Natural killer cell (primary cell): ENCODE results near the gene RASA1. TPM values are rescaled to one million over a fixed set of nuclear protein-coding genes. Genes with fewer than 3 reads are reported as not detected.

Source experiments
- ATAC-seq, 3 donors: fragments of 150-1000 bp in 2 of 3; fragments of 200-7000 bp in 1 of 3; cut with Tn5 transposase; 1 replicate in 1 of 3; 2 replicates in 2 of 3; pipeline ENCODE4 v1.10.0; 2021; ENCODE audit warnings: mild to moderate bottlenecking in 2 of 3, moderate library complexity in 2 of 3
- DNase-seq, 2 donors: peaks; one replicate each; pipeline versions ENCODE4 v3.0.0 to v3.0.0-alpha.2; 2013 to 2021; ENCODE audit warnings: mixed read lengths in 1 of 2
- H3K27ac ChIP-seq: one replicate; pipeline ENCODE4 v1.5.1; 2013; ENCODE audit warnings: mild to moderate bottlenecking, low read length
- H3K27me3 ChIP-seq: one replicate; pipeline ENCODE4 v1.6.1; 2013; ENCODE audit warnings: low read length; ENCODE audit not compliant: control insufficient read depth, insufficient read depth
- H3K36me3 ChIP-seq: one replicate; pipeline ENCODE4 v1.6.1; 2013; ENCODE audit warnings: low read length; ENCODE audit not compliant: control insufficient read depth, insufficient read depth
- H3K4me1 ChIP-seq: one replicate; pipeline ENCODE4 v1.6.1; 2013; ENCODE audit warnings: low read length; ENCODE audit not compliant: control insufficient read depth, insufficient read depth
- H3K4me3 ChIP-seq: one replicate; pipeline ENCODE4 v1.5.1; 2013; ENCODE audit warnings: low read length
- H3K9me3 ChIP-seq: one replicate; pipeline ENCODE4 v1.6.1; 2013; ENCODE audit warnings: low read length; ENCODE audit not compliant: control insufficient read depth, insufficient read depth
- H3K27ac Mint-ChIP-seq, 2 donors: one replicate each; pipeline ENCODE4 v1.8.0; 2022; ENCODE audit warnings: mild to moderate bottlenecking in 2 of 2, mixed read lengths in 2 of 2, moderate library complexity in 1 of 2
- H3K27me3 Mint-ChIP-seq, 2 donors: one replicate each; pipeline ENCODE4 v1.8.0; 2022; ENCODE audit warnings: low read depth in 2 of 2, mixed read lengths in 2 of 2
- H3K36me3 Mint-ChIP-seq: one replicate; pipeline ENCODE4 v1.8.0; 2022; ENCODE audit warnings: mixed read lengths
- H3K4me1 Mint-ChIP-seq, 2 donors: one replicate each; pipeline ENCODE4 v1.8.0; 2022; ENCODE audit warnings: mixed read lengths in 2 of 2
- H3K4me3 Mint-ChIP-seq: one replicate; pipeline ENCODE4 v1.8.0; 2022; ENCODE audit warnings: mild to moderate bottlenecking, moderate library complexity, mixed read lengths
- H3K9me3 Mint-ChIP-seq, 2 donors: one replicate each; pipeline ENCODE4 v1.8.0; 2022; ENCODE audit warnings: mixed read lengths in 2 of 2
- CTCF ChIP-seq: fragments of 200-600 bp; IDR thresholded peaks from one replicate; pipeline ENCODE4 v1.8.0; 2022; ENCODE audit warnings: antibody characterized with exemption
- WGBS: methylation state at CpG from one replicate; pipeline ENCODE4 v1.1.7; 2013; ENCODE audit warnings: missing lambda C conversion rate; ENCODE audit not compliant: insufficient coverage; 5-methylcytosine and 5-hydroxymethylcytosine counted together
- intact Hi-C: fragments of 100-400 bp; cut with micrococcal nuclease; formaldehyde crosslinking; loops from one replicate; pipeline ENCODE4 v1.14.2; 2022
- total RNA-seq, 4 donors: library from RNA; stranded (reverse); fragments of 120-200 nt in 1 of 4; gene quantifications; one replicate each; pipeline versions ENCODE4 v1.2.3 to v1.2.4, GENCODE V29; 2013 to 2022

Gene RASA1
- total RNA-seq, 3 donors from 2014 or later (not counting 1 experiment from before 2014, with no cell fraction given): 20.3 to 26.5 (median 21.2) TPM

- DNase-seq (no peak), ATAC-seq (no peak)
- Mint-ChIP-seq H3K27me3 (no peaks in the 10 kb centered on the region), H3K9me3 (no peaks in the 10 kb centered on the region), H3K4me3 (no peak overlapping the region), H3K36me3 (peaks cover 50% of the 10 kb centered on the region), H3K27ac (peak overlapping the region in 1 of 2 donors; percentile 50), H3K4me1 (peaks cover 36 to 47% of the 10 kb centered on the region in 2 donors)
- Histone ChIP-seq H3K36me3 (peaks cover 97% of the 10 kb centered on the region), H3K27ac (no peak overlapping the region), H3K4me1 (no peaks in the 10 kb centered on the region), H3K9me3 (no peaks in the 10 kb centered on the region), H3K4me3 (no peak overlapping the region), H3K27me3 (no peaks in the 10 kb centered on the region)
- intact Hi-C loops: loop anchor here (5.0 to 10.0 kb wide), 2 partner anchors 429 to 522 kb away; no protein-coding TSS in a partner anchor
- no peak for TF ChIP-seq CTCF
- no CpG with 5 or more reads among the region's 3 CpGs for WGBS
Observed at GRCh38 chr5:87403899-87404298, 136.2 kb downstream of the RASA1 start.

- no peaks in the 10 kb centered on the region for H3K9me3 Mint-ChIP-seq
- no peak overlapping the region for H3K4me3 Mint-ChIP-seq
- ATAC-seq: no peak
- Histone ChIP-seq H3K27me3 (no peaks in the 10 kb centered on the region), H3K27ac (no peak overlapping the region), H3K4me1 (no peaks in the 10 kb centered on the region), H3K4me3 (no peak overlapping the region), H3K9me3 (no peaks in the 10 kb centered on the region), H3K36me3 (peaks cover 97% of the 10 kb centered on the region)
- peak overlapping the region in 1 of 2 donors; percentile 50 for H3K27ac Mint-ChIP-seq
- no peak for TF ChIP-seq CTCF
- H3K4me1 Mint-ChIP-seq: peaks cover 38 to 51% of the 10 kb centered on the region in 2 donors
- H3K36me3 Mint-ChIP-seq: peaks cover 50% of the 10 kb centered on the region
- no peak for DNase-seq
- no peaks in the 10 kb centered on the region for H3K27me3 Mint-ChIP-seq
- WGBS: 79% methylated on average over 2 of the region's 2 CpGs
- intact Hi-C loops: loop anchor here (5.0 to 10.0 kb wide), 2 partner anchors 430 to 522 kb away; no protein-coding TSS in a partner anchor
Observed at GRCh38 chr5:87404359-87404758, 136.7 kb downstream of the RASA1 start.

- Mint-ChIP-seq H3K9me3 (no peaks in the 10 kb centered on the region), H3K27me3 (no peaks in the 10 kb centered on the region), H3K36me3 (peaks cover 50% of the 10 kb centered on the region), H3K4me1 (peaks cover 40 to 47% of the 10 kb centered on the region in 2 donors), H3K4me3 (peak overlapping the region; percentile 22), H3K27ac (peak overlapping the region; percentile 87 to 89)
- WGBS: 93% methylated on average over 2 of the region's 2 CpGs
- Histone ChIP-seq H3K9me3 (no peaks in the 10 kb centered on the region), H3K27me3 (no peaks in the 10 kb centered on the region), H3K4me3 (no peak overlapping the region), H3K27ac (no peak overlapping the region), H3K36me3 (peaks cover 91% of the 10 kb centered on the region), H3K4me1 (no peaks in the 10 kb centered on the region)
- intact Hi-C loops: loop anchor here (10.0 kb wide), 1 partner anchor 431 kb away; no protein-coding TSS in a partner anchor
- ATAC-seq: no peak
- DNase-seq: no peak
- TF ChIP-seq CTCF: no peak
Observed at GRCh38 chr5:87405472-87406155, 137.9 kb downstream of the RASA1 start.
